OCI-LY7 (cell line): ENCODE data around the gene GRIN3A.

Source experiments
- CTCF ChIP-seq: fragments of 200-600 bp; sonication (generic); conservative IDR thresholded peaks from 2 replicates; pipeline ENCODE4 v1.5.1; 2014; ENCODE audit warnings: mild to moderate bottlenecking, antibody characterized with exemption, low read length, moderate library complexity, mixed read lengths
- EZH2phosphoT487 ChIP-seq: fragments of 200-600 bp; sonication (generic); IDR thresholded peaks from 2 replicates; pipeline ENCODE4 v1.6.1; 2018; ENCODE audit warnings: low read depth, borderline replicate concordance, mild to moderate bottlenecking, mixed run types, antibody characterized with exemption, low read length, moderate library complexity, mixed read lengths

DNA sequence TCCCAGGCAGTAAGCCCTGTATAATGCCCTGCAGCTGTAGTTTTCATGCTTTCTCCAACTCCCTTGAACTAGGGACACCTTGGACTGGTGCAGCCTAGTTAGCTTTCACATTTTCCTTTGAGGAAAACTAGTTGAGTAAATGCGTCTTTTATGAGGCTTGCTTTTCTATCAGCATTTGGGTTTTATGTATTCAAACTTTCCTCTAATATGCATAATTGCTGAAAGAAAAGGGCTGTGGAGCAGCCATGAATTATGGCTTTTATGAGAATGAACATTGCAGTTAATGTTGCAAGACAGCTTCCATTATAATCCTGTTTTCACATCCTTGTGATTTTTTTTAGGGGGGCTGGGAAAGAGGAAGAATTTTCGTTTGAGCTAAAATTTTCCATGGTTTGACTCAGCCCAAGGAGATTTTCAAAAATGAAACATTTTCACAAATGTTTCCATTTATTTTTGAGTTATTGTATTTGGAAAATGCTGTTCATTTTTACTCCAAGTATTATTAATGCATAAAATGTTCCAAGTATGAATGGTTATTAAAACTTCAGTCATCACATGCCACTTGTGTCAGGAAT is 85.8 kb downstream of the GRIN3A start:
- TF ChIP-seq EZH2phosphoT487 (no peak), CTCF (no peak)
